Measurements from ENCODE around the gene SLAMF8. TPM values are rescaled to one million over a fixed set of nuclear protein-coding genes. Genes with fewer than 3 reads are reported as not detected.

Gene SLAMF8
- total and polyA plus RNA-seq, 2 of the 8 experiments (the other 6 are each of a cell fraction or from before 2014, with no cell fraction given), result not detected

- H2BK12ac ChIP-seq (ENCODE audit: low read depth, low read length), result no peak overlapping the region
- H4K91ac ChIP-seq (replicated peaks; ENCODE audit: insufficient read length, low read length), result no peak overlapping the region
- H3K79me1 ChIP-seq (ENCODE audit: low read depth, low read length), result no peaks in the 10 kb centered on the region
- ChIA-PET POLR2A (ENCODE audit: partially characterized antibody) (no interaction called here), CTCF (ENCODE audit: partially characterized antibody) (interaction anchor here (1.2 to 20.8 kb wide), 10 partner anchors 10 to 167 kb away, joined by 3 to 645 read pairs (median 4); partner anchors contain the start of gene FCRL6)
- H2AFZ ChIP-seq (ENCODE audit: low read length), result no peak overlapping the region
- 93% methylated on average over 4 of the region's 4 CpGs; no CpG with 5 or more reads in 1 of the 2 experiments for WGBS, 2 experiments (ENCODE audit: extremely low coverage in 1 of 2, insufficient coverage in 1 of 2, insufficient read length in 1 of 2, insufficient replicate concordance in 2 of 2, low coverage in 1 of 2, low lambda C conversion rate in 2 of 2, missing lambda C conversion rate in 1 of 2)
- H2AK5ac ChIP-seq (ENCODE audit: low read depth, low read length), result no peak overlapping the region
- no peak overlapping the region for H3K4me2 ChIP-seq (ENCODE audit: insufficient read depth in 1 of 2, low read depth in 2 of 2, low read length in 2 of 2)
- no peak overlapping the region for H3K56ac ChIP-seq (replicated peaks; ENCODE audit: insufficient read length, low read depth, low read length)
- no peaks in the 10 kb centered on the region; a peak in 1 of 7 replicates for H3K27me3 ChIP-seq (replicated peaks in 1 of 4; ENCODE audit: control insufficient read depth in 3 of 4, extremely low read depth in 1 of 4, insufficient read depth in 3 of 4, low read length in 3 of 4)
- no peak overlapping the region for H3K4me3 ChIP-seq (ENCODE audit: extremely low read depth in 1 of 4, insufficient read depth in 2 of 4, low read depth in 3 of 4, low read length in 4 of 4)
- H3K9me3 ChIP-seq (ENCODE audit: insufficient read depth in 2 of 2, low read depth in 1 of 2, low read length in 1 of 2), result no peaks in the 10 kb centered on the region
- no peak overlapping the region for H4K8ac ChIP-seq (ENCODE audit: extremely low read depth, insufficient read depth, low read length)
- no peak overlapping the region for H3K4ac ChIP-seq (replicated peaks; ENCODE audit: insufficient read length, low read depth, low read length)
- H4K20me1 ChIP-seq (replicated peaks in 1 of 2; ENCODE audit: control insufficient read depth in 1 of 2, insufficient read depth in 2 of 2, low read length in 2 of 2), result no peaks in the 10 kb centered on the region
- TF ChIP-seq SAP30 (IDR thresholded peaks at IDR 0.05; ENCODE audit: insufficient read depth, insufficient replicate concordance, low read length), result no peak
- TF ChIP-seq MAFK (IDR thresholded peaks at IDR 0.05; ENCODE audit: low read depth, low read length), result 0 out of 2 replicates have a peak, but pooled peaks have one; percentile 24
- TF ChIP-seq BACH1 (IDR thresholded peaks at IDR 0.05; ENCODE audit: low read length), result peak; percentile 57; the same call in 1 of the 2 replicates
- TF ChIP-seq TCF12 (IDR thresholded peaks at IDR 0.05; ENCODE audit: low read depth, low read length), result no peak
- no peak for TF ChIP-seq CEBPB (IDR thresholded peaks at IDR 0.05; ENCODE audit: low read depth, low read length)
- no peaks in the 10 kb centered on the region for H3K36me3 ChIP-seq (ENCODE audit: control insufficient read depth in 2 of 4, insufficient read depth in 4 of 4, low read length in 3 of 4)
- FAIRE-seq, result no peak
- H3K23ac ChIP-seq (ENCODE audit: insufficient read length), result no peak overlapping the region
- no peaks in the 10 kb centered on the region; the same call in 1 of the 2 replicates for H3K23me2 ChIP-seq (ENCODE audit: low read depth, low read length)
- no peak overlapping the region for H4K5ac ChIP-seq (ENCODE audit: insufficient read length, low read depth, low read length)
- no peak overlapping the region for H3K9ac ChIP-seq (replicated peaks in 1 of 4; ENCODE audit: extremely low read depth in 1 of 4, low read depth in 3 of 4, low read length in 3 of 4)
- H3K18ac ChIP-seq (ENCODE audit: extremely low read depth, low read length), result no peak overlapping the region
- no peak overlapping the region for H3K14ac ChIP-seq (ENCODE audit: insufficient read length)
- H3K27ac ChIP-seq (ENCODE audit: low read depth, low read length), result no peak overlapping the region
- H3K4me1 ChIP-seq (replicated peaks in 1 of 4; ENCODE audit: control insufficient read depth in 3 of 4, insufficient read depth in 4 of 4, low read length in 3 of 4), result no peaks in the 10 kb centered on the region
- H2BK5ac ChIP-seq (ENCODE audit: low read depth, low read length), result no peak overlapping the region
- no peak overlapping the region for H2BK120ac ChIP-seq (replicated peaks; ENCODE audit: low read depth, low read length)
- no peak overlapping the region for H2BK20ac ChIP-seq (ENCODE audit: low read length)
- no peaks in the 10 kb centered on the region for H3K79me2 ChIP-seq (ENCODE audit: control insufficient read depth in 1 of 2, insufficient read depth in 2 of 2, low read length in 2 of 2)
- DNase-seq (ENCODE audit: low read depth in 1 of 2, low spot score in 2 of 2), result no peak
- no peak overlapping the region for H2BK15ac ChIP-seq (ENCODE audit: low read length)
Observed at GRCh38 chr1:159879977-159880376, 53.3 kb downstream of the SLAMF8 start.
